NB4 (cell line): ENCODE results near the gene MBOAT2.
"Not testable (repeated sequence)": the region's sequence is repeated elsewhere in the genome, so short reads cannot be mapped to it uniquely, and the experiment has no call there.

Experiments used
- POLR2A ChIP-seq: IDR thresholded peaks from 2 replicates; pipeline ENCODE4 v1.6.1; 2011; ENCODE audit warnings: mild to moderate bottlenecking; ENCODE audit not compliant: insufficient read length; ENCODE audit errors: extremely low read depth
- TF ChIP-seq, protein P1 (sequence below): IDR thresholded peaks from one replicate; pipeline ENCODE4 v1.5.1; 2012; ENCODE audit warnings: low read depth, low read length

DNA sequence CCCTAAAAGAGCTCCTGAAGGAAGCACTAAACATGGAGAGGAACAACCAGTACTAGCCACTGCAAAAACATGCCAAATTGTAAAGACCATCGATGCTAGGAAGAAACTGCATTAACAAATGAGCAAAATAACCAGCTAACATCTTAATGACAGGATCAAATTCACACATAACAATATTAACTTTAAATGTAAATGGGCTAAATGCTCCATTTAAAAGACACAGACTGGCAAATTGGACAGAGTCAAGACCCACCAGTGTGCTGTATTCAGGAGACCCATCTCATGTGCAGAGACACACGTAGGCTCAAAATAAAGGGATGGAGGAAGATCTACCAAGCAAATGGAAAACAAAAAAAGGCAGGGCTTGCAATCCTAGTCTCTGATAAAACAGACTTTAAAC, 34.1 kb downstream of the MBOAT2 start:
- not testable (repeated sequence) for TF ChIP-seq POLR2A
- TF ChIP-seq, protein P1, sequence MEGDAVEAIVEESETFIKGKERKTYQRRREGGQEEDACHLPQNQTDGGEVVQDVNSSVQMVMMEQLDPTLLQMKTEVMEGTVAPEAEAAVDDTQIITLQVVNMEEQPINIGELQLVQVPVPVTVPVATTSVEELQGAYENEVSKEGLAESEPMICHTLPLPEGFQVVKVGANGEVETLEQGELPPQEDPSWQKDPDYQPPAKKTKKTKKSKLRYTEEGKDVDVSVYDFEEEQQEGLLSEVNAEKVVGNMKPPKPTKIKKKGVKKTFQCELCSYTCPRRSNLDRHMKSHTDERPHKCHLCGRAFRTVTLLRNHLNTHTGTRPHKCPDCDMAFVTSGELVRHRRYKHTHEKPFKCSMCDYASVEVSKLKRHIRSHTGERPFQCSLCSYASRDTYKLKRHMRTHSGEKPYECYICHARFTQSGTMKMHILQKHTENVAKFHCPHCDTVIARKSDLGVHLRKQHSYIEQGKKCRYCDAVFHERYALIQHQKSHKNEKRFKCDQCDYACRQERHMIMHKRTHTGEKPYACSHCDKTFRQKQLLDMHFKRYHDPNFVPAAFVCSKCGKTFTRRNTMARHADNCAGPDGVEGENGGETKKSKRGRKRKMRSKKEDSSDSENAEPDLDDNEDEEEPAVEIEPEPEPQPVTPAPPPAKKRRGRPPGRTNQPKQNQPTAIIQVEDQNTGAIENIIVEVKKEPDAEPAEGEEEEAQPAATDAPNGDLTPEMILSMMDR: not testable (repeated sequence)
